ENCODE measurements around the gene IL1RL2.

GRCh38 chr2:102158011-102158755 lies 28.6 kb upstream of the IL1RL2 start:
- TF ChIP-seq SUZ12 (IDR thresholded peaks at IDR 0.05; ENCODE audit: extremely low read depth, insufficient read depth, insufficient read length), result no peak
- no peak for TF ChIP-seq ZNF274 (IDR thresholded peaks at IDR 0.05; ENCODE audit: low read depth, low read length)
